H1 (cell line): Measurements from ENCODE around the gene WSCD2. TPM values are rescaled to one million over a fixed set of nuclear protein-coding genes. Genes with fewer than 3 reads are reported as not detected.
A peak's percentile ranks its signal among the peaks of the same experiment; 100 is the strongest.

Source experiments
- CTCF ChIA-PET: fragments of 300-600 bp; sonication (Branson Sonifier 250); formaldehyde crosslinking; loops from one replicate; lab custom pipeline; 2021; ENCODE audit not compliant: partially characterized antibody; lab: Charles Lee
- POLR2A ChIA-PET: fragments of 300-600 bp; sonication (Branson Sonifier 250); formaldehyde crosslinking; loops from one replicate; lab custom pipeline; 2021; ENCODE audit warnings: inconsistent platforms; ENCODE audit not compliant: partially characterized antibody; lab: Charles Lee
- DNase-seq, 2 experiments: peaks; one replicate each; pipeline versions ENCODE4 v3.0.0 to v3.0.0-alpha.2; 2010 to 2022; ENCODE audit warnings: low spot score in 2 of 2, low read depth in 1 of 2, mixed read lengths in 1 of 2
- FAIRE-seq: peaks from 2 replicates; lab custom pipeline; 2011; peaks lifted over from hg19 to GRCh38; lab: Jason Lieb, UNC
- H2AFZ ChIP-seq: 2 replicates; pipeline ENCODE4 v1.8.1; 2012; ENCODE audit warnings: low read length, inconsistent platforms
- H2AK5ac ChIP-seq: 2 replicates; pipeline ENCODE4 v1.6.1; 2013; ENCODE audit warnings: low read depth, low read length
- H2BK120ac ChIP-seq: replicated peaks from 2 replicates; pipeline ENCODE3; 2013; ENCODE audit warnings: low read depth, low read length, inconsistent platforms
- H2BK12ac ChIP-seq: 2 replicates; pipeline ENCODE4 v1.6.1; 2013; ENCODE audit warnings: low read depth, low read length
- H2BK15ac ChIP-seq: 2 replicates; pipeline ENCODE4 v1.6.1; 2013; ENCODE audit warnings: low read length
- H2BK20ac ChIP-seq: 2 replicates; pipeline ENCODE4 v1.6.1; 2013; ENCODE audit warnings: low read length
- H2BK5ac ChIP-seq: 2 replicates; pipeline ENCODE4 v1.6.1; 2013; ENCODE audit warnings: low read depth, low read length
- H3K14ac ChIP-seq: 2 replicates; pipeline ENCODE4 v1.6.1; 2013; ENCODE audit warnings: inconsistent platforms; ENCODE audit not compliant: insufficient read length
- H3K18ac ChIP-seq: 2 replicates; pipeline ENCODE4 v1.6.1; 2013; ENCODE audit warnings: low read length; ENCODE audit errors: extremely low read depth
- H3K23ac ChIP-seq: 2 replicates; pipeline ENCODE4 v1.6.1; 2013; ENCODE audit warnings: inconsistent platforms; ENCODE audit not compliant: insufficient read length
- H3K23me2 ChIP-seq: 2 replicates; pipeline ENCODE4 v1.6.1; 2013; ENCODE audit warnings: low read depth, low read length
- H3K27ac ChIP-seq: 2 replicates; pipeline ENCODE4 v1.6.1; 2011; ENCODE audit warnings: low read depth, low read length, inconsistent platforms
- H3K27me3 ChIP-seq, 4 experiments: replicated peaks in 1 of 4; 1 replicate in 1 of 4; 2 replicates in 3 of 4; pipeline versions ENCODE4 v1.6.1 to v1.8.1; 2011 to 2013; ENCODE audit warnings: low read length in 3 of 4, mild to moderate bottlenecking in 3 of 4, inconsistent platforms in 2 of 4, mixed read lengths in 2 of 4, moderate library complexity in 1 of 4; ENCODE audit not compliant: control insufficient read depth in 3 of 4, insufficient read depth in 3 of 4; ENCODE audit errors: extremely low read depth in 1 of 4
- H3K36me3 ChIP-seq, 4 experiments: 2 replicates each; pipeline versions ENCODE4 v1.6.1 to v1.8.1; 2011 to 2013; ENCODE audit warnings: mild to moderate bottlenecking in 4 of 4, low read length in 3 of 4, moderate library complexity in 2 of 4, control low read depth in 1 of 4, inconsistent platforms in 1 of 4; ENCODE audit not compliant: insufficient read depth in 4 of 4, control insufficient read depth in 2 of 4
- H3K4ac ChIP-seq: replicated peaks from 2 replicates; pipeline ENCODE3; 2013; ENCODE audit warnings: low read length, low read depth, mixed read lengths, inconsistent platforms; ENCODE audit not compliant: insufficient read length
- H3K4me1 ChIP-seq, 4 experiments: replicated peaks in 1 of 4; 1 replicate in 1 of 4; 2 replicates in 3 of 4; pipeline versions ENCODE4 v1.6.1 to v1.8.1; 2011 to 2013; ENCODE audit warnings: low read length in 3 of 4, inconsistent platforms in 2 of 4, mixed read lengths in 1 of 4; ENCODE audit not compliant: insufficient read depth in 4 of 4, control insufficient read depth in 3 of 4
- H3K4me2 ChIP-seq, 2 experiments: 2 replicates each; pipeline versions ENCODE4 v1.6.1 to v1.8.1; 2011 to 2013; ENCODE audit warnings: low read depth in 2 of 2, low read length in 2 of 2, control low read depth in 1 of 2, inconsistent platforms in 1 of 2, mild to moderate bottlenecking in 1 of 2; ENCODE audit not compliant: insufficient read depth in 1 of 2
- H3K4me3 ChIP-seq, 4 experiments: fragments of 200-600, 300-600 bp in 1 of 4; sonication (generic), shearing (Covaris generic), sonication (Bioruptor Twin) in 1 of 4; 2 replicates each; pipeline versions ENCODE4 v1.5.1 to v1.8.1; 2011 to 2016; ENCODE audit warnings: low read length in 4 of 4, low read depth in 3 of 4, control low read depth in 2 of 4, inconsistent platforms in 2 of 4, mild to moderate bottlenecking in 2 of 4, mixed read lengths in 1 of 4, moderate library complexity in 1 of 4; ENCODE audit not compliant: insufficient read depth in 2 of 4; ENCODE audit errors: extremely low read depth in 1 of 4
- H3K56ac ChIP-seq: replicated peaks from 2 replicates; pipeline ENCODE3; 2013; ENCODE audit warnings: low read depth, mild to moderate bottlenecking, mixed read lengths, low read length, inconsistent platforms; ENCODE audit not compliant: insufficient read length
- H3K79me1 ChIP-seq: 2 replicates; pipeline ENCODE4 v1.6.1; 2013; ENCODE audit warnings: low read depth, low read length, control low read depth
- H3K79me2 ChIP-seq, 2 experiments: 2 replicates each; pipeline versions ENCODE4 v1.6.1 to v1.8.1; 2012 to 2013; ENCODE audit warnings: low read length in 2 of 2, mild to moderate bottlenecking in 2 of 2, inconsistent platforms in 1 of 2; ENCODE audit not compliant: insufficient read depth in 2 of 2, control insufficient read depth in 1 of 2
- H3K9ac ChIP-seq, 4 experiments: replicated peaks in 1 of 4; 1 replicate in 1 of 4; 2 replicates in 3 of 4; pipeline versions ENCODE4 v1.6.1 to v1.8.1; 2011 to 2013; ENCODE audit warnings: low read depth in 3 of 4, low read length in 3 of 4, control low read depth in 2 of 4, mild to moderate bottlenecking in 2 of 4, moderate library complexity in 2 of 4, inconsistent platforms in 1 of 4; ENCODE audit errors: extremely low read depth in 1 of 4
- H3K9me3 ChIP-seq, 2 experiments: 2 replicates each; pipeline versions ENCODE4 v1.6.1 to v1.8.1; 2012 to 2013; ENCODE audit warnings: mild to moderate bottlenecking in 2 of 2, moderate library complexity in 2 of 2, control low read depth in 1 of 2, inconsistent platforms in 1 of 2, low read depth in 1 of 2, low read length in 1 of 2, mixed read lengths in 1 of 2; ENCODE audit not compliant: insufficient read depth in 2 of 2
- H4K20me1 ChIP-seq, 2 experiments: replicated peaks in 1 of 2; 2 replicates each; pipeline versions ENCODE3 to v1.8.1; 2011 to 2013; ENCODE audit warnings: inconsistent platforms in 2 of 2, low read length in 2 of 2, mild to moderate bottlenecking in 1 of 2; ENCODE audit not compliant: insufficient read depth in 2 of 2, control insufficient read depth in 1 of 2
- H4K5ac ChIP-seq: 2 replicates; pipeline ENCODE4 v1.6.1; 2013; ENCODE audit warnings: low read length, low read depth, mixed read lengths, inconsistent platforms; ENCODE audit not compliant: insufficient read length
- H4K8ac ChIP-seq: 2 replicates; pipeline ENCODE4 v1.8.0; 2013; ENCODE audit warnings: mild to moderate bottlenecking, moderate library complexity, low read length, inconsistent platforms; ENCODE audit not compliant: insufficient read depth; ENCODE audit errors: extremely low read depth
- H4K91ac ChIP-seq: replicated peaks from 2 replicates; pipeline ENCODE3; 2013; ENCODE audit warnings: low read length, mixed read lengths, inconsistent platforms; ENCODE audit not compliant: insufficient read length
- CHD1 ChIP-seq: IDR thresholded peaks from 2 replicates; pipeline ENCODE4 v1.6.1; 2012; ENCODE audit warnings: low read depth, low read length, improper control_type of control experiment
- CTBP2 ChIP-seq: IDR thresholded peaks from 2 replicates; pipeline ENCODE4 v1.7.0; 2011; ENCODE audit warnings: borderline replicate concordance, mild to moderate bottlenecking, moderate library complexity, mixed read lengths, low read length; ENCODE audit not compliant: insufficient read depth, insufficient read length
- EP300 ChIP-seq, 2 experiments: IDR thresholded peaks; 1 replicate in 1 of 2; 2 replicates in 1 of 2; pipeline ENCODE4 v1.6.1; 2011 to 2012; ENCODE audit warnings: low read depth in 2 of 2, low read length in 2 of 2, mild to moderate bottlenecking in 2 of 2, borderline replicate concordance in 1 of 2, inconsistent platforms in 1 of 2, moderate library complexity in 1 of 2
- GABPA ChIP-seq: IDR thresholded peaks from 2 replicates; pipeline ENCODE4 v1.6.1; 2011; ENCODE audit warnings: mild to moderate bottlenecking, low read length, moderate library complexity, borderline replicate concordance; ENCODE audit not compliant: insufficient read depth
- GTF2F1 ChIP-seq: IDR thresholded peaks from 2 replicates; pipeline ENCODE4 v1.6.1; 2012; ENCODE audit warnings: low read depth, low read length, improper control_type of control experiment, borderline replicate concordance
- HDAC2 ChIP-seq, 2 experiments: fragments of 300-600 bp in 1 of 2; sonication (generic) in 1 of 2; IDR thresholded peaks; 2 replicates each; pipeline ENCODE4 v1.6.1; 2011 to 2012; ENCODE audit warnings: low read depth in 2 of 2, low read length in 2 of 2, mild to moderate bottlenecking in 2 of 2, moderate library complexity in 2 of 2, borderline replicate concordance in 1 of 2, inconsistent platforms in 1 of 2
- HDAC6 ChIP-seq: IDR thresholded peaks from one replicate; pipeline ENCODE4 v1.7.1; 2012; ENCODE audit warnings: low read depth, mild to moderate bottlenecking, inconsistent platforms, low read length, moderate library complexity
- JUND ChIP-seq: IDR thresholded peaks from 2 replicates; pipeline ENCODE4 v1.6.1; 2011; ENCODE audit warnings: mild to moderate bottlenecking, improper control_type of control experiment, low read length
- NANOG ChIP-seq: IDR thresholded peaks from 2 replicates; pipeline ENCODE4 v1.6.1; 2011; ENCODE audit warnings: low read length, low read depth, mild to moderate bottlenecking, inconsistent platforms; ENCODE audit not compliant: insufficient read depth, poor library complexity, severe bottlenecking
- POLR2AphosphoS5 ChIP-seq: IDR thresholded peaks from 2 replicates; pipeline ENCODE4 v1.6.1; 2011; ENCODE audit warnings: low read depth, low read length
- SAP30 ChIP-seq: fragments of 300-600 bp; sonication (generic); IDR thresholded peaks from 2 replicates; pipeline ENCODE4 v1.7.1; 2012; ENCODE audit warnings: low read length, moderate library complexity, mild to moderate bottlenecking, inconsistent platforms; ENCODE audit not compliant: insufficient read depth, insufficient replicate concordance
- SP4 ChIP-seq: IDR thresholded peaks from 2 replicates; pipeline ENCODE4 v1.6.1; 2012; ENCODE audit warnings: low read length, inconsistent platforms
- WGBS, 2 experiments: shearing (Covaris generic) in 1 of 2; methylation state at CpG; one replicate each; pipeline versions ENCODE4 v1.1.6 to v1.1.7; 2013 to 2015; ENCODE audit warnings: low lambda C conversion rate in 2 of 2, mixed read lengths in 2 of 2, inconsistent platforms in 1 of 2, low coverage in 1 of 2, missing lambda C conversion rate in 1 of 2; ENCODE audit not compliant: insufficient replicate concordance in 2 of 2, insufficient coverage in 1 of 2, insufficient read length in 1 of 2; ENCODE audit errors: extremely low coverage in 1 of 2, missing lambda C conversion rate in 1 of 2; 5-methylcytosine and 5-hydroxymethylcytosine counted together
- polyA plus RNA-seq, 7 experiments: library from polyadenylated mRNA; depleted of rRNA in 3 of 7; stranded (reverse) in 5 of 7; unstranded in 2 of 7; fragments of >200 nt in 5 of 7; fragments of 200-250 nt in 2 of 7; gene quantifications; 1 replicate in 5 of 7; 2 replicates in 1 of 7; 4 replicates in 1 of 7; pipeline versions ENCODE4 v1.2.1 to v1.2.3, GENCODE V29; 2011 to 2013; ENCODE audit warnings: missing spikeins in 2 of 7, mixed read lengths in 2 of 7
- total RNA-seq: library from RNA; stranded (reverse); fragmentation: NEBNext Ultra II Directional; extraction: Animal tissue kit (Norgen Biotek cat#: 25700); gene quantifications from 2 replicates; pipeline ENCODE4 v1.2.1, GENCODE V29; 2021

The WSCD2 gene
- total and polyA plus RNA-seq, 2 of the 8 experiments (the other 6 are each of a cell fraction or from before 2014, with no cell fraction given) = 1.3 to 2.2 TPM

- DNase-seq = no peak
- H2BK20ac ChIP-seq = no peak overlapping the region
- H4K91ac ChIP-seq = peak overlapping the region; percentile 31
- H2BK5ac ChIP-seq = no peak overlapping the region
- H3K9ac ChIP-seq = no peak overlapping the region
- CTCF ChIA-PET = interaction anchor here (1.2 to 1.8 kb wide), 5 partner anchors 8 to 170 kb away, joined by 3 to 4 read pairs (median 4); no protein-coding TSS in a partner anchor
- WGBS, 2 experiments = 90 to 100% methylated on average over 1 to 3 of the region's 3 CpGs
- no peak overlapping the region for H2BK12ac ChIP-seq
- no peak overlapping the region for H4K8ac ChIP-seq
- no peak overlapping the region for H3K14ac ChIP-seq
- H2BK120ac ChIP-seq = no peak overlapping the region
- no peaks in the 10 kb centered on the region for H3K36me3 ChIP-seq
- H3K4me3 ChIP-seq = no peak overlapping the region
- H3K23ac ChIP-seq = no peak overlapping the region
- peaks cover 6% of the 10 kb centered on the region; the same call in 1 of the 2 replicates for H3K23me2 ChIP-seq
- H4K20me1 ChIP-seq = no peaks in the 10 kb centered on the region
- no peak overlapping the region for H3K56ac ChIP-seq
- H3K27ac ChIP-seq = no peak overlapping the region
- TF ChIP-seq HDAC2 (IDR thresholded peaks at IDR 0.05; ENCODE audit: borderline replicate concordance in 1 of 2, low read depth in 2 of 2, low read length in 2 of 2) = no peak
- TF ChIP-seq GTF2F1 = no peak
- no peak for TF ChIP-seq SAP30
- TF ChIP-seq SP4 = no peak
- no peak for TF ChIP-seq POLR2AphosphoS5
- no peak for TF ChIP-seq NANOG
- no peak for TF ChIP-seq CTBP2
- no peak for TF ChIP-seq EP300 (IDR thresholded peaks at IDR 0.05; ENCODE audit: borderline replicate concordance in 1 of 2, low read depth in 2 of 2, low read length in 2 of 2)
- TF ChIP-seq HDAC6 = no peak
- no peak for TF ChIP-seq JUND
- no peak for TF ChIP-seq CHD1
- TF ChIP-seq GABPA = no peak
- no peak overlapping the region for H2BK15ac ChIP-seq
- peaks cover 6 to 15% (median 9%) of the 10 kb centered on the region in 4 experiments for H3K4me1 ChIP-seq
- no peak for FAIRE-seq
- no peaks in the 10 kb centered on the region for H3K79me2 ChIP-seq
- POLR2A ChIA-PET = no interaction called here
- H3K27me3 ChIP-seq = no peaks in the 10 kb centered on the region
- no peaks in the 10 kb centered on the region for H3K9me3 ChIP-seq
- no peak overlapping the region for H4K5ac ChIP-seq
- H3K4ac ChIP-seq = no peak overlapping the region
- no peak overlapping the region for H2AFZ ChIP-seq
- no peaks in the 10 kb centered on the region for H3K79me1 ChIP-seq
- H2AK5ac ChIP-seq = no peak overlapping the region
- no peak overlapping the region for H3K18ac ChIP-seq
- no peak overlapping the region for H3K4me2 ChIP-seq
Observed at GRCh38 chr12:108287227-108287626, 158.1 kb downstream of the WSCD2 start.
